BLaER1 (cell line): ENCODE results near the gene MAST4.

Experiments
- H3K27ac ChIP-seq: shearing (Covaris generic); formaldehyde crosslinking; 2 replicates; pipeline ENCODE4 v1.8.1; 2022
- H3K27me3 ChIP-seq: shearing (Covaris generic); formaldehyde crosslinking; 2 replicates; pipeline ENCODE4 v1.8.1; 2022
- H3K36me3 ChIP-seq: shearing (Covaris generic); formaldehyde crosslinking; 2 replicates; pipeline ENCODE4 v1.8.1; 2022
- H3K4me1 ChIP-seq: shearing (Covaris generic); formaldehyde crosslinking; 2 replicates; pipeline ENCODE4 v1.8.1; 2022
- H3K4me2 ChIP-seq: shearing (Covaris generic); formaldehyde crosslinking; 2 replicates; pipeline ENCODE4 v1.8.1; 2022
- H3K4me3 ChIP-seq: shearing (Covaris generic); formaldehyde crosslinking; 2 replicates; pipeline ENCODE4 v1.8.1; 2022
- H3K9ac ChIP-seq: shearing (Covaris generic); formaldehyde crosslinking; 2 replicates; pipeline ENCODE4 v1.8.1; 2022
- H3K9me3 ChIP-seq: shearing (Covaris generic); formaldehyde crosslinking; 2 replicates; pipeline ENCODE4 v1.8.1; 2022
- H4K20me1 ChIP-seq: shearing (Covaris generic); formaldehyde crosslinking; 2 replicates; pipeline ENCODE4 v1.8.1; 2022
- Cebpa-rat ChIP-seq: shearing (Covaris generic); IDR thresholded peaks from 2 replicates; pipeline ENCODE4 v1.8.1; 2022

Gene MAST4

GRCh38 chr5:67032921-67033664 lies 436.9 kb downstream of the MAST4 start:
- no peak overlapping the region for H3K4me2 ChIP-seq
- no peak overlapping the region for H3K4me3 ChIP-seq
- H3K27ac ChIP-seq: no peak overlapping the region
- no peak for TF ChIP-seq Cebpa-rat
- no peaks in the 10 kb centered on the region for H3K27me3 ChIP-seq
- H3K9ac ChIP-seq: no peak overlapping the region
- peaks cover 14% of the 10 kb centered on the region for H3K4me1 ChIP-seq
- H4K20me1 ChIP-seq: no peaks in the 10 kb centered on the region
- H3K36me3 ChIP-seq: no peaks in the 10 kb centered on the region; the same call in 1 of the 2 replicates
- H3K9me3 ChIP-seq: no peaks in the 10 kb centered on the region

GRCh38 chr5:67033880-67034651 lies 437.9 kb downstream of the MAST4 start:
- no peaks in the 10 kb centered on the region for H3K36me3 ChIP-seq
- H3K9me3 ChIP-seq: no peaks in the 10 kb centered on the region
- no peak overlapping the region for H3K27ac ChIP-seq
- H3K4me3 ChIP-seq: no peak overlapping the region
- TF ChIP-seq Cebpa-rat: no peak
- no peak overlapping the region for H3K4me2 ChIP-seq
- H4K20me1 ChIP-seq: no peaks in the 10 kb centered on the region
- H3K27me3 ChIP-seq: no peaks in the 10 kb centered on the region
- H3K9ac ChIP-seq: no peak overlapping the region
- H3K4me1 ChIP-seq: peaks cover 14% of the 10 kb centered on the region

- no peak for TF ChIP-seq Cebpa-rat
- no peak overlapping the region for H3K9ac ChIP-seq
- H3K4me3 ChIP-seq: no peak overlapping the region
- H3K27ac ChIP-seq: no peak overlapping the region
- no peaks in the 10 kb centered on the region for H3K36me3 ChIP-seq
- peaks cover 14% of the 10 kb centered on the region for H3K4me1 ChIP-seq
- H3K9me3 ChIP-seq: no peaks in the 10 kb centered on the region
- H3K4me2 ChIP-seq: no peak overlapping the region
- H4K20me1 ChIP-seq: no peaks in the 10 kb centered on the region
- no peaks in the 10 kb centered on the region for H3K27me3 ChIP-seq
Observed at GRCh38 chr5:67035098-67035740, 439.0 kb downstream of the MAST4 start.

GRCh38 chr5:67037171-67037570 lies 441.0 kb downstream of the MAST4 start:
- no peak for TF ChIP-seq Cebpa-rat

GRCh38 chr5:67038817-67039603 lies 442.8 kb downstream of the MAST4 start:
- H3K27ac ChIP-seq: no peak overlapping the region
- no peak for TF ChIP-seq Cebpa-rat
- H3K4me2 ChIP-seq: no peak overlapping the region
- peaks cover 11% of the 10 kb centered on the region for H3K4me1 ChIP-seq
- H3K27me3 ChIP-seq: no peaks in the 10 kb centered on the region
- no peak overlapping the region for H3K9ac ChIP-seq
- no peaks in the 10 kb centered on the region for H3K9me3 ChIP-seq
- H3K4me3 ChIP-seq: no peak overlapping the region
- no peaks in the 10 kb centered on the region for H4K20me1 ChIP-seq
- H3K36me3 ChIP-seq: no peaks in the 10 kb centered on the region

More at GRCh38 chr5:67037171-67037570, 441.0 kb downstream of the MAST4 start:
- H3K9ac ChIP-seq: no peak overlapping the region
- no peak overlapping the region for H3K4me3 ChIP-seq
- H4K20me1 ChIP-seq: no peaks in the 10 kb centered on the region
- H3K9me3 ChIP-seq: no peaks in the 10 kb centered on the region
- H3K27ac ChIP-seq: no peak overlapping the region
- no peak overlapping the region for H3K4me2 ChIP-seq
- H3K27me3 ChIP-seq: no peaks in the 10 kb centered on the region
- no peaks in the 10 kb centered on the region for H3K36me3 ChIP-seq
- peaks cover 10% of the 10 kb centered on the region for H3K4me1 ChIP-seq

- Histone ChIP-seq H3K36me3 (no peaks in the 10 kb centered on the region), H3K4me2 (peak overlapping the region; percentile 16), H3K9me3 (no peaks in the 10 kb centered on the region), H3K9ac (no peak overlapping the region), H3K27ac (no peak overlapping the region), H4K20me1 (no peaks in the 10 kb centered on the region), H3K27me3 (no peaks in the 10 kb centered on the region), H3K4me3 (no peak overlapping the region), H3K4me1 (peaks cover 11% of the 10 kb centered on the region)
- no peak for TF ChIP-seq Cebpa-rat
Observed at GRCh38 chr5:67042176-67043003, 446.2 kb downstream of the MAST4 start.

- Histone ChIP-seq H4K20me1 (no peaks in the 10 kb centered on the region), H3K4me2 (no peak overlapping the region), H3K36me3 (no peaks in the 10 kb centered on the region), H3K4me3 (no peak overlapping the region), H3K9me3 (no peaks in the 10 kb centered on the region), H3K27me3 (no peaks in the 10 kb centered on the region), H3K4me1 (peaks cover 11% of the 10 kb centered on the region), H3K27ac (no peak overlapping the region), H3K9ac (no peak overlapping the region)
- no peak for TF ChIP-seq Cebpa-rat
Observed at GRCh38 chr5:67043796-67044511, 447.8 kb downstream of the MAST4 start.
